Thymus (tissue), 11 donors: ENCODE results near the gene MRPL36. TPM values are rescaled to one million over a fixed set of nuclear protein-coding genes. Genes with fewer than 3 reads are reported as not detected.

Source experiments
- DNase-seq, 9 donors: peaks; one replicate each; pipeline ENCODE4 v3.0.0-alpha.2; 2013; ENCODE audit warnings: low spot score in 9 of 9, low read depth in 6 of 9, missing footprints in 1 of 9
- H3K27ac ChIP-seq, 2 donors: one replicate each; pipeline ENCODE4 v1.5.1; 2013; ENCODE audit warnings: control low read depth in 1 of 2, low read depth in 1 of 2, low read length in 1 of 2, mild to moderate bottlenecking in 1 of 2, moderate library complexity in 1 of 2
- H3K27me3 ChIP-seq, 2 donors: one replicate each; pipeline ENCODE4 v1.5.1; 2013; ENCODE audit warnings: low read length in 1 of 2; ENCODE audit not compliant: control insufficient read depth in 2 of 2, insufficient read depth in 1 of 2
- H3K36me3 ChIP-seq, 2 donors: one replicate each; pipeline ENCODE4 v1.5.1; 2013; ENCODE audit warnings: low read length in 1 of 2, mild to moderate bottlenecking in 1 of 2, moderate library complexity in 1 of 2; ENCODE audit not compliant: control insufficient read depth in 2 of 2, insufficient read depth in 2 of 2
- H3K4me1 ChIP-seq, 2 donors: one replicate each; pipeline ENCODE4 v1.5.1; 2013; ENCODE audit warnings: low read length in 2 of 2; ENCODE audit not compliant: control insufficient read depth in 2 of 2, insufficient read depth in 2 of 2
- H3K4me3 ChIP-seq, 2 donors: one replicate each; pipeline ENCODE4 v1.5.1; 2013; ENCODE audit warnings: low read length in 2 of 2, control low read depth in 1 of 2, mild to moderate bottlenecking in 1 of 2
- H3K9me3 ChIP-seq, 2 donors: one replicate each; pipeline ENCODE4 v1.5.1; 2013; ENCODE audit warnings: low read length in 1 of 2, mild to moderate bottlenecking in 1 of 2; ENCODE audit not compliant: control insufficient read depth in 2 of 2, insufficient read depth in 1 of 2
- WGBS: extraction: QIAGEN DNeasy Blood & Tissue Kit; methylation state at CpG from one replicate; pipeline ENCODE4 v1.1.7; 2013; 5-methylcytosine and 5-hydroxymethylcytosine counted together
- polyA plus RNA-seq: library from polyadenylated mRNA; stranded (reverse); fragments of 200-250 nt; gene quantifications from one replicate; pipeline ENCODE4 v1.2.3, GENCODE V29; 2013
- total RNA-seq: library from RNA; stranded (reverse); fragments of 120-200 nt; gene quantifications from one replicate; pipeline ENCODE4 v1.2.4, GENCODE V29; 2013
- donor health status: healthy.

The MRPL36 gene
- total and polyA plus RNA-seq, 2 donors = 73.0 to 74.1 TPM

- Histone ChIP-seq H3K4me3 (no peak overlapping the region), H3K9me3 (no peaks in the 10 kb centered on the region), H3K27me3 (peaks cover 2 to 33% of the 10 kb centered on the region in 2 donors), H3K4me1 (no peaks in the 10 kb centered on the region), H3K27ac (no peak overlapping the region), H3K36me3 (no peaks in the 10 kb centered on the region)
- DNase-seq = no peak
- WGBS = 86% methylated on average over 15 of the region's 15 CpGs
Observed at GRCh38 chr5:1765141-1765879, 34.3 kb downstream of the MRPL36 start.

- 90% methylated on average over 11 of the region's 11 CpGs for WGBS
- H3K4me3 ChIP-seq = no peak overlapping the region
- no peak overlapping the region for H3K27ac ChIP-seq
- no peaks in the 10 kb centered on the region for H3K9me3 ChIP-seq
- no peak for DNase-seq
- peaks cover 2 to 33% of the 10 kb centered on the region in 2 donors for H3K27me3 ChIP-seq
- H3K4me1 ChIP-seq = no peaks in the 10 kb centered on the region
- no peaks in the 10 kb centered on the region for H3K36me3 ChIP-seq
Observed at GRCh38 chr5:1764606-1764960, 35.1 kb downstream of the MRPL36 start.

- Histone ChIP-seq H3K27me3 (peaks cover 2 to 35% of the 10 kb centered on the region in 2 donors), H3K36me3 (no peaks in the 10 kb centered on the region), H3K4me1 (no peaks in the 10 kb centered on the region), H3K9me3 (no peaks in the 10 kb centered on the region), H3K4me3 (no peak overlapping the region), H3K27ac (no peak overlapping the region)
- 88% methylated on average over 32 of the region's 32 CpGs for WGBS
- DNase-seq = no peak
Observed at GRCh38 chr5:1763960-1764605, 35.6 kb downstream of the MRPL36 start.

GRCh38 chr5:1763548-1763911 is 36.1 kb downstream of the MRPL36 start:
- no peak overlapping the region for H3K4me3 ChIP-seq
- no peak overlapping the region for H3K27ac ChIP-seq
- H3K9me3 ChIP-seq = no peaks in the 10 kb centered on the region
- peaks cover 2 to 35% of the 10 kb centered on the region in 2 donors for H3K27me3 ChIP-seq
- peak in 2 of 9 donors; percentile 19 to 22 for DNase-seq
- WGBS = 44% methylated on average over 15 of the region's 15 CpGs
- no peaks in the 10 kb centered on the region for H3K4me1 ChIP-seq
- no peaks in the 10 kb centered on the region for H3K36me3 ChIP-seq

- Histone ChIP-seq H3K4me1 (no peaks in the 10 kb centered on the region), H3K4me3 (no peak overlapping the region), H3K27ac (no peak overlapping the region), H3K36me3 (no peaks in the 10 kb centered on the region), H3K9me3 (no peaks in the 10 kb centered on the region), H3K27me3 (peaks cover 2 to 35% of the 10 kb centered on the region in 2 donors)
- DNase-seq = no peak
- 66% methylated on average over 13 of the region's 13 CpGs for WGBS
Observed at GRCh38 chr5:1762883-1763547, 36.6 kb downstream of the MRPL36 start.

- Histone ChIP-seq H3K27ac (no peak overlapping the region), H3K4me1 (no peaks in the 10 kb centered on the region), H3K4me3 (no peak overlapping the region), H3K9me3 (no peaks in the 10 kb centered on the region), H3K36me3 (no peaks in the 10 kb centered on the region), H3K27me3 (peaks cover 2 to 31% of the 10 kb centered on the region in 2 donors)
- DNase-seq = no peak
- 90% methylated on average over 25 of the region's 25 CpGs for WGBS
Observed at GRCh38 chr5:1762121-1762882, 37.3 kb downstream of the MRPL36 start.

- H3K4me3 ChIP-seq = no peak overlapping the region
- no peak for DNase-seq
- H3K27ac ChIP-seq = no peak overlapping the region
- H3K9me3 ChIP-seq = no peaks in the 10 kb centered on the region
- H3K36me3 ChIP-seq = no peaks in the 10 kb centered on the region
- 89% methylated on average over 11 of the region's 11 CpGs for WGBS
- peaks cover 2 to 31% of the 10 kb centered on the region in 2 donors for H3K27me3 ChIP-seq
- no peaks in the 10 kb centered on the region for H3K4me1 ChIP-seq
Observed at GRCh38 chr5:1761453-1761755, 38.2 kb downstream of the MRPL36 start.

- 83% methylated on average over 28 of the region's 28 CpGs for WGBS
- peaks cover 2 to 31% of the 10 kb centered on the region in 2 donors for H3K27me3 ChIP-seq
- H3K4me3 ChIP-seq = no peak overlapping the region
- DNase-seq = no peak
- H3K4me1 ChIP-seq = no peaks in the 10 kb centered on the region
- H3K36me3 ChIP-seq = no peaks in the 10 kb centered on the region
- H3K9me3 ChIP-seq = no peaks in the 10 kb centered on the region
- H3K27ac ChIP-seq = no peak overlapping the region
Observed at GRCh38 chr5:1760656-1761452, 38.8 kb downstream of the MRPL36 start.
